Measurements from ENCODE around the gene BICRAL. TPM values are rescaled to one million over a fixed set of nuclear protein-coding genes. Genes with fewer than 3 reads are reported as not detected.
A peak's percentile ranks its signal among the peaks of the same experiment; 100 is the strongest.
"Not testable (repeated sequence)": the region's sequence is repeated elsewhere in the genome, so short reads cannot be mapped to it uniquely, and the experiment has no call there.

BICRAL gene
- polyA plus RNA-seq, 2 donors: 2.4 to 3.0 TPM

GRCh38 chr6:42762426-42762859 lies 19.4 kb upstream of the BICRAL start:
- Histone ChIP-seq H3K27me3 (ENCODE audit: control insufficient read depth in 1 of 2, insufficient read depth in 2 of 2, low read length in 2 of 2) (no peaks in the 10 kb centered on the region), H3K36me3 (ENCODE audit: control insufficient read depth in 2 of 2, insufficient read depth in 2 of 2, low read length in 1 of 2) (no peaks in the 10 kb centered on the region), H3K27ac (ENCODE audit: low read depth in 2 of 2, low read length in 1 of 2) (no peak overlapping the region), H3K9me3 (ENCODE audit: control insufficient read depth in 2 of 2, insufficient read depth in 1 of 2, low read depth in 1 of 2, low read length in 1 of 2) (no peaks in the 10 kb centered on the region), H3K4me3 (ENCODE audit: low read depth in 1 of 2, low read length in 2 of 2) (no peak overlapping the region), H3K4me1 (ENCODE audit: control insufficient read depth in 2 of 2, insufficient read depth in 2 of 2, low read length in 1 of 2) (peaks cover 0 to 3% of the 10 kb centered on the region in 2 donors)
- WGBS, 2 donors: 84 to 86% methylated on average over 3 of the region's 3 CpGs

- no peak overlapping the region for H3K4me3 ChIP-seq (ENCODE audit: low read depth in 1 of 2, low read length in 2 of 2)
- no peaks in the 10 kb centered on the region for H3K36me3 ChIP-seq (ENCODE audit: control insufficient read depth in 2 of 2, insufficient read depth in 2 of 2, low read length in 1 of 2)
- WGBS, 2 donors: 61 to 72% methylated on average over 3 of the region's 3 CpGs
- H3K4me1 ChIP-seq (ENCODE audit: control insufficient read depth in 2 of 2, insufficient read depth in 2 of 2, low read length in 1 of 2): peaks cover 0 to 3% of the 10 kb centered on the region in 2 donors
- H3K27ac ChIP-seq (ENCODE audit: low read depth in 2 of 2, low read length in 1 of 2): no peak overlapping the region
- H3K27me3 ChIP-seq (ENCODE audit: control insufficient read depth in 1 of 2, insufficient read depth in 2 of 2, low read length in 2 of 2): no peaks in the 10 kb centered on the region
- H3K9me3 ChIP-seq (ENCODE audit: control insufficient read depth in 2 of 2, insufficient read depth in 1 of 2, low read depth in 1 of 2, low read length in 1 of 2): no peaks in the 10 kb centered on the region
Observed at GRCh38 chr6:42762950-42763349, 18.9 kb upstream of the BICRAL start.

- no peaks in the 10 kb centered on the region for H3K27me3 ChIP-seq (ENCODE audit: control insufficient read depth in 1 of 2, insufficient read depth in 2 of 2, low read length in 2 of 2)
- H3K27ac ChIP-seq (ENCODE audit: low read depth in 2 of 2, low read length in 1 of 2): no peak overlapping the region
- WGBS, 2 donors: 79 to 88% methylated on average over 9 of the region's 9 CpGs
Observed at GRCh38 chr6:42764911-42765648, 16.8 kb upstream of the BICRAL start.

GRCh38 chr6:42766163-42766670 lies 15.6 kb upstream of the BICRAL start:
- H3K9me3 ChIP-seq (ENCODE audit: control insufficient read depth in 2 of 2, insufficient read depth in 1 of 2, low read depth in 1 of 2, low read length in 1 of 2): no peaks in the 10 kb centered on the region
- H3K27me3 ChIP-seq (ENCODE audit: control insufficient read depth in 1 of 2, insufficient read depth in 2 of 2, low read length in 2 of 2): no peaks in the 10 kb centered on the region
- no peak overlapping the region for H3K4me3 ChIP-seq (ENCODE audit: low read depth in 1 of 2, low read length in 2 of 2)
- no peak overlapping the region for H3K27ac ChIP-seq (ENCODE audit: low read depth in 2 of 2, low read length in 1 of 2)
- no peaks in the 10 kb centered on the region for H3K36me3 ChIP-seq (ENCODE audit: control insufficient read depth in 2 of 2, insufficient read depth in 2 of 2, low read length in 1 of 2)
- peaks cover 3 to 4% of the 10 kb centered on the region in 2 donors for H3K4me1 ChIP-seq (ENCODE audit: control insufficient read depth in 2 of 2, insufficient read depth in 2 of 2, low read length in 1 of 2)
- WGBS, 2 donors: 86 to 92% methylated on average over 5 of the region's 5 CpGs

More at GRCh38 chr6:42764911-42765648, 16.8 kb upstream of the BICRAL start:
- Histone ChIP-seq H3K4me3 (ENCODE audit: low read depth in 1 of 2, low read length in 2 of 2) (no peak overlapping the region), H3K4me1 (ENCODE audit: control insufficient read depth in 2 of 2, insufficient read depth in 2 of 2, low read length in 1 of 2) (no peaks in the 10 kb centered on the region), H3K9me3 (ENCODE audit: control insufficient read depth in 2 of 2, insufficient read depth in 1 of 2, low read depth in 1 of 2, low read length in 1 of 2) (no peaks in the 10 kb centered on the region), H3K36me3 (ENCODE audit: control insufficient read depth in 2 of 2, insufficient read depth in 2 of 2, low read length in 1 of 2) (no peaks in the 10 kb centered on the region)

GRCh38 chr6:42769051-42769450 lies 12.8 kb upstream of the BICRAL start:
- WGBS, 2 donors: 97 to 98% methylated on average over 4 of the region's 4 CpGs
- no peaks in the 10 kb centered on the region for H3K36me3 ChIP-seq (ENCODE audit: control insufficient read depth in 2 of 2, insufficient read depth in 2 of 2, low read length in 1 of 2)
- no peaks in the 10 kb centered on the region for H3K9me3 ChIP-seq (ENCODE audit: control insufficient read depth in 2 of 2, insufficient read depth in 1 of 2, low read depth in 1 of 2, low read length in 1 of 2)
- peaks cover 3 to 4% of the 10 kb centered on the region in 2 donors for H3K4me1 ChIP-seq (ENCODE audit: control insufficient read depth in 2 of 2, insufficient read depth in 2 of 2, low read length in 1 of 2)
- H3K27ac ChIP-seq (ENCODE audit: low read depth in 2 of 2, low read length in 1 of 2): no peak overlapping the region
- no peaks in the 10 kb centered on the region for H3K27me3 ChIP-seq (ENCODE audit: control insufficient read depth in 1 of 2, insufficient read depth in 2 of 2, low read length in 2 of 2)
- no peak overlapping the region for H3K4me3 ChIP-seq (ENCODE audit: low read depth in 1 of 2, low read length in 2 of 2)

GRCh38 chr6:42769836-42770235 lies 12.0 kb upstream of the BICRAL start:
- Histone ChIP-seq H3K4me3 (ENCODE audit: low read depth in 1 of 2, low read length in 2 of 2) (no peak overlapping the region), H3K27me3 (ENCODE audit: control insufficient read depth in 1 of 2, insufficient read depth in 2 of 2, low read length in 2 of 2) (no peaks in the 10 kb centered on the region), H3K4me1 (ENCODE audit: control insufficient read depth in 2 of 2, insufficient read depth in 2 of 2, low read length in 1 of 2) (peaks cover 3 to 4% of the 10 kb centered on the region in 2 donors), H3K27ac (ENCODE audit: low read depth in 2 of 2, low read length in 1 of 2) (no peak overlapping the region), H3K36me3 (ENCODE audit: control insufficient read depth in 2 of 2, insufficient read depth in 2 of 2, low read length in 1 of 2) (no peaks in the 10 kb centered on the region), H3K9me3 (ENCODE audit: control insufficient read depth in 2 of 2, insufficient read depth in 1 of 2, low read depth in 1 of 2, low read length in 1 of 2) (no peaks in the 10 kb centered on the region)
- WGBS, 2 donors: 91 to 94% methylated on average over 2 of the region's 2 CpGs

- H3K4me1 ChIP-seq (ENCODE audit: control insufficient read depth in 2 of 2, insufficient read depth in 2 of 2, low read length in 1 of 2): peaks cover 3 to 4% of the 10 kb centered on the region in 2 donors
- no peaks in the 10 kb centered on the region for H3K27me3 ChIP-seq (ENCODE audit: control insufficient read depth in 1 of 2, insufficient read depth in 2 of 2, low read length in 2 of 2)
- H3K27ac ChIP-seq (ENCODE audit: low read depth in 2 of 2, low read length in 1 of 2): peak overlapping the region in 1 of 2 donors; percentile 8
- no peaks in the 10 kb centered on the region for H3K36me3 ChIP-seq (ENCODE audit: control insufficient read depth in 2 of 2, insufficient read depth in 2 of 2, low read length in 1 of 2)
- no peak overlapping the region for H3K4me3 ChIP-seq (ENCODE audit: low read depth in 1 of 2, low read length in 2 of 2)
- no peaks in the 10 kb centered on the region for H3K9me3 ChIP-seq (ENCODE audit: control insufficient read depth in 2 of 2, insufficient read depth in 1 of 2, low read depth in 1 of 2, low read length in 1 of 2)
- WGBS, 2 donors: 54 to 73% methylated on average over 3 of the region's 3 CpGs
Observed at GRCh38 chr6:42771741-42772100, 10.1 kb upstream of the BICRAL start.

GRCh38 chr6:42774201-42774600 lies 7.7 kb upstream of the BICRAL start:
- Histone ChIP-seq H3K4me1 (ENCODE audit: control insufficient read depth in 2 of 2, insufficient read depth in 2 of 2, low read length in 1 of 2) (peaks cover 3 to 4% of the 10 kb centered on the region in 2 donors), H3K9me3 (ENCODE audit: control insufficient read depth in 2 of 2, insufficient read depth in 1 of 2, low read depth in 1 of 2, low read length in 1 of 2) (no peaks in the 10 kb centered on the region), H3K4me3 (ENCODE audit: low read depth in 1 of 2, low read length in 2 of 2) (no peak overlapping the region), H3K27ac (ENCODE audit: low read depth in 2 of 2, low read length in 1 of 2) (peak overlapping the region in 1 of 2 donors; percentile 60), H3K36me3 (ENCODE audit: control insufficient read depth in 2 of 2, insufficient read depth in 2 of 2, low read length in 1 of 2) (no peaks in the 10 kb centered on the region), H3K27me3 (ENCODE audit: control insufficient read depth in 1 of 2, insufficient read depth in 2 of 2, low read length in 2 of 2) (no peaks in the 10 kb centered on the region)
- WGBS, 2 donors: 92 to 97% methylated on average over 4 of the region's 4 CpGs

GRCh38 chr6:42774821-42775487 lies 6.9 kb upstream of the BICRAL start:
- not testable (repeated sequence) for H3K27me3 ChIP-seq (ENCODE audit: control insufficient read depth in 1 of 2, insufficient read depth in 2 of 2, low read length in 2 of 2); H3K36me3 ChIP-seq (ENCODE audit: control insufficient read depth in 2 of 2, insufficient read depth in 2 of 2, low read length in 1 of 2); H3K4me3 ChIP-seq (ENCODE audit: low read depth in 1 of 2, low read length in 2 of 2); H3K9me3 ChIP-seq (ENCODE audit: control insufficient read depth in 2 of 2, insufficient read depth in 1 of 2, low read depth in 1 of 2, low read length in 1 of 2); H3K4me1 ChIP-seq (ENCODE audit: control insufficient read depth in 2 of 2, insufficient read depth in 2 of 2, low read length in 1 of 2)
- peak overlapping the region; percentile 40 to 66 for H3K27ac ChIP-seq (ENCODE audit: low read depth in 2 of 2, low read length in 1 of 2)
- WGBS, 2 donors: 74 to 76% methylated on average over 10 of the region's 10 CpGs
